Neural crest cell (in vitro differentiated cells): Measurements from ENCODE around the gene LRMDA. TPM values are rescaled to one million over a fixed set of nuclear protein-coding genes. Genes with fewer than 3 reads are reported as not detected.

Experiments
- DNase-seq: peaks from one replicate; pipeline ENCODE4 v3.0.0; 2021; ENCODE audit warnings: low read depth, mixed read lengths, low spot score
- H3K27ac Mint-ChIP-seq: one replicate; pipeline ENCODE4 v1.8.0; 2021; ENCODE audit warnings: mild to moderate bottlenecking, mixed read lengths; ENCODE audit not compliant: unreplicated experiment
- H3K27me3 Mint-ChIP-seq: 2 replicates; pipeline ENCODE4 v1.8.0; 2021; ENCODE audit warnings: low read depth, mild to moderate bottlenecking, mixed read lengths
- H3K36me3 Mint-ChIP-seq: 2 replicates; pipeline ENCODE4 v1.8.0; 2021; ENCODE audit warnings: low read depth, mild to moderate bottlenecking, mixed read lengths
- H3K4me1 Mint-ChIP-seq: 2 replicates; pipeline ENCODE4 v1.8.0; 2021; ENCODE audit warnings: mixed read lengths
- H3K4me3 Mint-ChIP-seq: one replicate; pipeline ENCODE4 v1.8.0; 2021; ENCODE audit warnings: mild to moderate bottlenecking, mixed read lengths
- H3K9me3 Mint-ChIP-seq: 2 replicates; pipeline ENCODE4 v1.8.0; 2021; ENCODE audit warnings: mixed read lengths
- total RNA-seq: library from RNA; stranded (reverse); gene quantifications from 2 replicates; pipeline ENCODE4 v1.2.1, GENCODE V29; 2021
- TF ChIP-seq, protein P1 (sequence below): fragments of 200-600 bp; sonication (generic); conservative IDR thresholded peaks from 2 replicates; pipeline ENCODE4 v1.5.0; 2021; ENCODE audit warnings: antibody characterized with exemption, mild to moderate bottlenecking

The LRMDA gene
- total RNA-seq, 1 donor from 2014 or later = 3.1 TPM

DNA sequence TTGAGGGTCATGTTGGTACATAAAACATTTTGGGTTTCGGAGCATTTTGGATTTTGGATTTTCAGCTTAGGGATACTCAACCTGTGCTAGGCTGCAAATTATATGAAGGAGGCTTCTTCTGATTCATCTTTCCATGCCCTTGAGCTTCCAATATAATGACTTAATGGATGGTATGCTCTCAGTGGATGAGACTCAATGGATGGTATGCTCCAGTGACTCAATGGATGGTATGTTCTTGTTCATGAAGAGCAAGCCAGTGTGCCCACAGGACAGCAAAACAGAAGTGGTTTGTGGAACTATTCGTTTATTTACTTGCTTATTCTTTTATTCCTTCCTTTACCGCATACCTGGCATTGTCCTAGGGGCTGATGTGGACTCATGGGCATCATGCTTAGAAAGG lies 969.6 kb downstream of the LRMDA start:
- Mint-ChIP-seq H3K27me3 (no peaks in the 10 kb centered on the region), H3K4me1 (peaks cover 16% of the 10 kb centered on the region), H3K4me3 (no peak overlapping the region), H3K9me3 (peaks cover 2% of the 10 kb centered on the region), H3K27ac (no peak overlapping the region), H3K36me3 (peaks cover 4% of the 10 kb centered on the region)
- DNase-seq = no peak
- TF ChIP-seq, protein P1, sequence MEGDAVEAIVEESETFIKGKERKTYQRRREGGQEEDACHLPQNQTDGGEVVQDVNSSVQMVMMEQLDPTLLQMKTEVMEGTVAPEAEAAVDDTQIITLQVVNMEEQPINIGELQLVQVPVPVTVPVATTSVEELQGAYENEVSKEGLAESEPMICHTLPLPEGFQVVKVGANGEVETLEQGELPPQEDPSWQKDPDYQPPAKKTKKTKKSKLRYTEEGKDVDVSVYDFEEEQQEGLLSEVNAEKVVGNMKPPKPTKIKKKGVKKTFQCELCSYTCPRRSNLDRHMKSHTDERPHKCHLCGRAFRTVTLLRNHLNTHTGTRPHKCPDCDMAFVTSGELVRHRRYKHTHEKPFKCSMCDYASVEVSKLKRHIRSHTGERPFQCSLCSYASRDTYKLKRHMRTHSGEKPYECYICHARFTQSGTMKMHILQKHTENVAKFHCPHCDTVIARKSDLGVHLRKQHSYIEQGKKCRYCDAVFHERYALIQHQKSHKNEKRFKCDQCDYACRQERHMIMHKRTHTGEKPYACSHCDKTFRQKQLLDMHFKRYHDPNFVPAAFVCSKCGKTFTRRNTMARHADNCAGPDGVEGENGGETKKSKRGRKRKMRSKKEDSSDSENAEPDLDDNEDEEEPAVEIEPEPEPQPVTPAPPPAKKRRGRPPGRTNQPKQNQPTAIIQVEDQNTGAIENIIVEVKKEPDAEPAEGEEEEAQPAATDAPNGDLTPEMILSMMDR = no peak

DNA sequence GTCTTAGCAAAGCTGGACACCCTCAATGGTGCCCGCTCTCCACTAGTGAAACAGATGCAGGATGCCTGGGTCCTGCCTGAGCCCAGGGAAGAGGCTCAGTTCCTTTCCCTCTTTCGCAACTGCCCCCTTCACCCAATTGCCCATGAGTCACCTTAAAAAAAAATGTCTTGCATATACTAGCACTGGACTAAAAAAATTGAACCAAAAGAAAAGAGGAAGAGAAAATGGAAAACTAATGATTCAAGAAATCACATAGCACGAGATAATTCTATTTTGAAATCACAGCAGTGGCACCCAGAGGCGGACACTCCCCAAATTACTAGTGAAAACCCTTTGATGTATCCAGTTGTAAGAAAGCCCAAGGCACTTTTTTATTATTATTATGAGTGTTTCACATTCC lies 972.5 kb downstream of the LRMDA start:
- Mint-ChIP-seq H3K9me3 (peaks cover 3% of the 10 kb centered on the region), H3K4me1 (no peaks in the 10 kb centered on the region), H3K4me3 (no peak overlapping the region), H3K27me3 (no peaks in the 10 kb centered on the region), H3K27ac (no peak overlapping the region), H3K36me3 (peaks cover 2% of the 10 kb centered on the region)
- TF ChIP-seq, protein P1 = no peak
- no peak for DNase-seq

DNA sequence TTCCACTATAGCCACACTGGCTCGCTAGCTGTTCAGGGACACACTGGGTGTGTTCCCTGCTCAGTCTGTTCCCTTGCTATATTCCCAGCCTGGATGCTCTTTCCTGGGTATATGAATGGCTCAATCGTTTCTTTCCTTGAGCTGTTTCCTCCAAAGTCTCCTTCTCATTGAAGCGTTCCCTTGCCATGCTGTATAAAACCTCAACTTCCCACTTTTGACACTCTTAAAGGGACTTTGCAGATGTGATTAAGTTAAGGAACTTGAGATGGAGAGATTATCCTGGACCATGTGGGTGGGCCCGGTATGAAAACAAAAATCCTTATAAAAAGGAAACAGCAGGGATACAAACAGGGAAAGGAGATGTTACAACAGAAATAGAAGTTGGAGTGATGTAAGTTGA lies 973.1 kb downstream of the LRMDA start:
- H3K4me3 Mint-ChIP-seq = no peak overlapping the region
- DNase-seq = no peak
- TF ChIP-seq, protein P1 = no peak
- no peaks in the 10 kb centered on the region for H3K4me1 Mint-ChIP-seq
- H3K9me3 Mint-ChIP-seq = peaks cover 3% of the 10 kb centered on the region
- no peak overlapping the region for H3K27ac Mint-ChIP-seq
- H3K27me3 Mint-ChIP-seq = no peaks in the 10 kb centered on the region
- H3K36me3 Mint-ChIP-seq = peaks cover 2% of the 10 kb centered on the region

DNA sequence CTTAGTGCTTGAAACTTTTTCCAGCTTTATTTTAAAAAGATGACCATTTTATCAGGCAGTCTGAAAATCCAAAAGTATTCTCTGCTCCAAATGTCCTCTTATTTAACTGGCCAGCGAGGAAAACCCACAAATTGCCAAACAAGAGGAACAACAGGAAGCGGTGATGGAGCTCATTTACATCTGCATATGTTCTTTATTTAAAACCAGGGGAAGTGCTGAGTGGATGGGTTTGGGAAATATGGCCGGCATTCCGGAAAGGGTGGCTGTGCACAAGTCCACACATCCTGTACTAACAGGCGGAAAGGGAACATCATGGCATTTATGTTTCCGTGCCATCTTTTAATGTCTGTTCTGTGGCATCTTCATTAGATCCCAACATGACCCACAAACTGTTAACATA lies 974.5 kb downstream of the LRMDA start:
- no peak overlapping the region for H3K27ac Mint-ChIP-seq
- H3K4me1 Mint-ChIP-seq = no peaks in the 10 kb centered on the region
- TF ChIP-seq, protein P1 = no peak
- no peak overlapping the region for H3K4me3 Mint-ChIP-seq
- peaks cover 6% of the 10 kb centered on the region for H3K9me3 Mint-ChIP-seq
- H3K36me3 Mint-ChIP-seq = peaks cover 2% of the 10 kb centered on the region
- H3K27me3 Mint-ChIP-seq = no peaks in the 10 kb centered on the region
- DNase-seq = no peak

DNA sequence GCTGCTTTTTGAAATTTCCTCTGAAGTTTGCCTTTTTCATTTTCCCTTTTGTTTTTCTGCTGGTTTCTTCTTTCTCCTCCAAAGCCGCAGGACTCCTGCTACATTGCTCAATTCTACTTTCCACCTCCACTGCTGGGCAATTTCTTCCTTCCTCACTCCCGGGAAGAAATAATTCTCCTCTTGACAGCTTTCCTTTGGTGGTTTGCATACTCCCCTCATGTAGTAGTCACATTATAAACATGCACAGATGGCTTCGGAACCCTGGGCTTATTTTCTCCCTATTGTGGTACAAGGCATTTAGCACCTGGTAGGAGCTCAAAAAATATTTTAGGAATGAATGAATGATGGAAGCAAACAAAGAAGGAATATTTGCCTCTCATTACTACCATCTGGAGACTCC lies 977.2 kb downstream of the LRMDA start:
- Mint-ChIP-seq H3K9me3 (peaks cover 6% of the 10 kb centered on the region), H3K27ac (no peak overlapping the region), H3K4me3 (no peak overlapping the region), H3K27me3 (no peaks in the 10 kb centered on the region), H3K4me1 (no peaks in the 10 kb centered on the region), H3K36me3 (peaks cover 2% of the 10 kb centered on the region)
- DNase-seq = no peak
- TF ChIP-seq, protein P1 = no peak
